Activated CD4-positive, alpha-beta T cell treated with anti-CD3 and anti-CD28 coated beads, Interleukin-2, amount 50 U/mL, for 4 hours (primary cell): Measurements from ENCODE around the gene KRT10.

ENCODE experiments used
- DNase-seq, 2 experiments: peaks; one replicate each; pipeline ENCODE4 v3.0.0-alpha.2; 2020

Gene KRT10

DNA sequence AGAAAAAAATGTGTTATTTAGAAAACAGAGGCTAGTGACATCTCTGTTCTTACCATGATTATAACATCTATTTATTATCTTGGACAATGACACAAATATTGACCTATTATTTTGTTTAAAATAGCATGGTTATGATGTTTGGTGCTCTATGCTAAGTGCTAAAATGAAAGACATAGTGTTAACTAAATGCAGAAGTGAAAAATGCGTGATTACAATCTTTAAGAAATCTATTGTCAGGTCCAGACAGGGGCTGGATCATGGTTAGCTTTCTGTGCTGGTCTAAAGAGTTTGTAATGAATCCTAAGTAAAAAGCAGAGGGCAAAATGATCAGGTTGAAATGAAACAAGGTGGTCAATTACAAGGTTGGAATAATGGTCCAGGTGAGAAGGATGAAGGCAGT lies 22.0 kb downstream of the KRT10 start:
- no peak for DNase-seq

DNA sequence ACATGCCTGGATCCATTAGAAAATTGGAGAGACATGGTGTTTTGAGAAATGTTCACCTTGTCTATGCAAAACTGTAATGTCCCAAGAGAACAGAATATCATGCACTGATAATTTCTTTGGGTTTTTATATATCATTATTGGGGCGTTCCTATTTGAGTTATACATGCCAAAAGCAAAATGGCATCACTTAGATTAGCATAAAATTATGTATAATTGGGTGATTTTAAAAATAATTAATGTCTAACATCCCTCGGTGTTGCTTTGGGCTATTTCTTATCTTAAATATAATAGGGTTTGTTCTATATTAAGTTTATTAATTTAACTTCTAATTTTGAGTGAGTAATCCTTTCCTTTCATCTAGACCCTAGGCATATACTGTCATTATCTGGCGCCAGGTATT lies 22.6 kb downstream of the KRT10 start, which contains the start of gene KRT28:
KRT28 (minus strand) TSS at position 101 of the 400 bp plus-strand sequence; CDS start at position 35, 66 bp downstream.
- no peak for DNase-seq

DNA sequence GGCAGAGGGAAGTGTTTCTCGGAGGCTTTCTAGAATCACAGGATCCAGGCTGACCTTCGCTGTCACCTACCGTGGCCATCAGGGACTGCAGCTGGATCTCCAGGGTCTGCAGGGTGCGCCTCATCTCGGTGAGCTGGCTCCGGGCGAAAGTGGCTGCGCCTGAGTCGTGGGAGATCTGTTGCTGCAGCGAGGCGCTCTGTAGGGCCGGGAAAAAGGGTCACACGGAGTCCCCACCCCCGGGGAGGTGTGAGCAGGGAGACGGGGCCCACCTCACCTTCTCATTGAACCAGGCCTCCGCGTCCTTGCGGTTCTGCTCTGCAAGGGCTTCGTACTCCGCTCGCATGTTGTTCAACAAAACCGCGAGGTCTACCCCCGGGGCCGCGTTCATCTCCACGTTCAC lies 25.6 kb downstream of the KRT10 start:
- DNase-seq = no peak

DNA sequence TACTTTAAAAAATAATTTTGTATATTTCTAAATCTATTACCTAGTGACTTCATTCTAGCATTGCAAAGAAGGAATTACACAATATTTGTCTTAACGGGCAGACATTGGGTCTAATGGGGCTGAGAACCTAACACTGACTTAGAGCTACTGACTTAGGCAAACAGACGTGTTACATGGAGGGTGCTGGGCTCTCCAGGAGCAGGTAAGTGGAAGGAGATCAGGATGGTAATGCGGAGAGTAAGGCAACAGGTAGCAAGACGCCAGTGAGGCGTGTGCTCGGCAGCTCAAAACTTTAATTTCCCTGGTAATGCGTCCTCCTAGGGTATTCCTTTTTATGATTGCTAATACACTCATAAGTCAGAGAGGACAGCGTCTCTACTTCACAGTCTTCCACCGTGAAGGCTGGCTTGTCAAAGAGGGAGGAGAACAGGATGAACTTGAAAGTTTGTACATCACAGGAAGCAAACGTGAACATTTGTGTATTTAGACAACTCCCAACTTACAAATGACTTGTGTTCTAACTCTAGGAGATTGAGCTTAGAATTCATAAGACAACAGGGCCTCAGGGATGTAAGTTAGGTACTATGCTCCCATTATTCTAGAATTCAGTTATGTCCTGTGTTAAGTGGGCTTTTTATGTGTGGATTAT lies 27.3 kb downstream of the KRT10 start:
- no peak for DNase-seq

DNA sequence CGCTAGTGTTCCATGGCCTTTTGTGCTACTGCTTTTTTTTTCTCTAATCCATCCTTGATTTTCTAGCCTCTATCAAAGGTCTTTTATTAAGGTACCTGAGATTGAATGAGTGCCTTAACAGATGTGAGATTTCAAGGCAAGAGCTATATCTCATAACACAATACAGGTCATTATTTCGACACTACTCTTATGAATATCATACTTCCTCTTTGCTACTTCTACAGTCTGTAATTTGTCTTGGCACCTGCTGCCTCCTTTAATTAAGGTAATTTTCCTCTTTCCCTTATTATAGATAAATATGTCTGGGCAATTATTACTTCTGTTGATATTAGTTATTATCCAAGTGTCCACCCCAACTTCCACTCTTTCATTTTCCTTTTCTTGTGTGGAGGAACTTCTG lies 27.9 kb downstream of the KRT10 start:
- no peak for DNase-seq

DNA sequence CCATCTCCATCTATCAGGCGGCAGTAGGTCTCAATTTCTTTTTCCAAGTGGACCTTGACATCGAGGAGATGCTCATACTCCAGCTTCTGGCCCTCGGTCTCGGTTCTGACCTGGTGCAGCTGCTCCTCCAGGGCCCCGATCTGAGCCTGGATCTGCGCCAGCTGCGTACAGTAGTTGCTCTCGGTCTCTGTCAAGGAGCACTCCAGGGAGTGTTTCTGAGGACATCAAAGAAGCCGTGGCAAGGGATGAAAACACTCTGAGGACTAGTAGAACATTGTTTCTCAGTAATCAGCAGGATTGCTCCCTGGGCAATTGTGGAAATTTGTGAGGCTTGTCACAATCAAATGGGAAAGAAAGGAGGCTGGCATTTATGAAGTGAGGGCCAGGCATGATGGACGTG lies 28.6 kb downstream of the KRT10 start:
- DNase-seq = no peak

DNA sequence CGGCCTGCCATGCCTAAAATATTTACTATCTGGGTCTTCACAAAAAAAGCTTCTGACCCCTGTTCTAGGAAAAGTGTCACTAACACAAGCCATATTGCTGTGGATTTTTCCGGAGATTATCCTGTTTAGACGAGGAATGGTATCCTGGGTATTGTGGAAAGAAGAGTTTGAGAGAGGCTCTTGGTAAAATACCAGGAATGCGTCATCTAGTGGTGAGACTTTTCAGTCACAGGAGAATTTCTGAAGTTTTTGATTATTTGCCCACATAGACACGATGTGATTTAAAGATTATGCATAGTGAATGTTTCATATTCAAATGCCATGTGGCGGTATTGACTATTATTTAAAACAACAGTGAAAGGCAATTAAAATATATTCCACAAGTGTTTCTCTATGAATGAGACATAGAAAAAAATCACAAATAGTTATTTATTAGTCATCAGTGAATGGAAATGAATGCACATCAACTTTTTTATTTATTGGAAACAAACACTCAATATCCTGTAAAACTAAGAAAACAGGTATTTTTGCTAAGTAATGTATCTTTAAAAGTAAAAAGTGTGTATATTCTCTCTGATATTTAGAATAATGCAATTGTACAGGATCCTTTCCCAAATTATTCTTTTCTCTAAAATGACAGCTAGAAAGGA lies 30.5 kb downstream of the KRT10 start:
- DNase-seq = no peak

DNA sequence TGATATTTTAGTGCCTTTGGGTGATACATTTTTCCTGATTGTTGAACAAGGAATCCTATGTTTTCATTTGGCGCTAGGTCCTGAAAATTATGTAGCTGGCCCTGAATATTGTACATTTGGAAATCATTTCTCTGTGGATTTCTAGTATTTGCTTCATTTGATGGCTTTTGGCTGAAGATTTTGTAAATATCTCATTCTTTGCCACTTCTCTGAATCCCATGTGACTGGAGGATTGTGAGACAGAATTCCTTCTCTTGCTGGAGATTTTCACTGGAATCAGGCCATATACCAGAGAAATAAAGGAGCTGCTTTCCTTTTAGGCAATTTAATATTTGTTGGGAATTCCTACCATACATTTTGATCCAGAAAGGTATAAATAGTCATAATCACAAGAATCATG lies 31.3 kb downstream of the KRT10 start:
- no peak for DNase-seq

DNA sequence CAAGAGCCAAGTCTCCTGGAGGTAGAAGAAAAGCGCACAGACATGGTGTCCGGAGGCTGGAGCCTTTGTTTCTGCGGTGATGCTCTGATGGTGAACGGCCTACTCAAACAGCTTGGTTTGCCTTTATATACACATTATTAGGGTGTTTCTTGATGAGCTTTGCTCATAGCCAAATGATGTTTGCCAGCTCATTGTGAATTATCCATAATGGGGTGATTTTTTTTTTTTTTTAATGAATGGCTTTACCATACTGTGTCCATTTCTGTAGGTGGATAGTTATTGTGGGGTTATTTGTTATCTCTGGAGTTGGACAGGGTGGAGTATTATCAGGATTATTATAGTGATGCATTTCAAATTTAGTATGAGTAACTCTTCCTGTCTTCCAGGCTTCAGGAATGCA lies 40.0 kb downstream of the KRT10 start, which contains the start of gene KRT27:
KRT27 (minus strand) TSS at position 101 of the 400 bp plus-strand sequence; CDS start at position 44, 57 bp downstream.
- no peak for DNase-seq

DNA sequence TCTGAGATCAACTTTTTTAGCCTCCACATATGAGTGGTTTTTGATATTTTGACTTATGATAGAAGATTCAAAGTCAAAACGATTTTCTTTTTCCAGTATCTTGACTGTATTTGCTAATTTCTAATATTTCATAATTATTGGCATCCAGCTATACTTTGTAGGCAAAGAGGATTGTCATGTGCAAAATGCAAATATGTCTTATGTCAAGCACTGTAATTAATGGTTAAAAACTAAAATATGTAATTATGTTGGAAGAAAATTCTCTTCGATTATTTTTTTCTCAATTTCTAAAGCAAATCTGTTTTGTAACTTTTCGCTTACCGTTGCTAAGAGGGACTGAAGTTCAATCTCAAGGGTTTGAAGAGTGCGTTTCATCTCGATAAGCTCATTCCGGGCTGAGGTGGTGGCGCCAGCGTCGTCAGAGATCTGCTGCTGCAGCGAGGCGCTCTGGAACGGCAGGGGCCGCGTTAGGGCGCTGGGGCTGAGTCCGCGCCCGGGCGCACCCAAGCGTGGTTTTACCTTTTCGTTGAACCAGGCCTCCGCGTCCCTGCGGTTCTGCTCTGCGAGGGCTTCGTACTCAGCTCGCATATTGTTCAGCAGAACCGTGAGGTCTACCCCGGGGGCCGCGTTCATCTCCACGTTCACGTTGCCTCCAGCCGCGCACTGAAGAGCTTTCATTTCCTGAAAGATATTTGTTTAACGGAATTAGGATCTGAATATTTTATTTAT lies 43.1 kb downstream of the KRT10 start:
- peak in 1 of 2 experiments; percentile 5 for DNase-seq

DNA sequence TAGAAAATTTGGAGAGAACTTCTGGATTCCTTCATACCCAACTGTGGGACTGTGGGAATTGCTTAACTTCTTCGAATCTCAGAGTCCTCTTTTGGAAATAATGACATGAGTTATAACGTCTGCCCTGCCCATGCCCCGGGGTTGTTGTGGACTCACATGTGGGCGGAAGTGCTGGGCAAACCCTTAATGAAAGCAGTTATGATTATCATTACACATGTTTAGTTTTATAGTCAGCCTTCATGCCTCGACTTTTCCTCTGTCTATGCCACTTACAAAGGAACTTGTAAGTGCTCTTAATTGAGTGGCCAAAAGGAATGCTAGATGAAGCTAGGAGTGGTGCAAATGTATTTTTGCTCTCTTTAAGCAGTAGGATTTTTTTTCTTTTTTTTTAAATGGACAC lies 44.0 kb downstream of the KRT10 start:
- DNase-seq = no peak

DNA sequence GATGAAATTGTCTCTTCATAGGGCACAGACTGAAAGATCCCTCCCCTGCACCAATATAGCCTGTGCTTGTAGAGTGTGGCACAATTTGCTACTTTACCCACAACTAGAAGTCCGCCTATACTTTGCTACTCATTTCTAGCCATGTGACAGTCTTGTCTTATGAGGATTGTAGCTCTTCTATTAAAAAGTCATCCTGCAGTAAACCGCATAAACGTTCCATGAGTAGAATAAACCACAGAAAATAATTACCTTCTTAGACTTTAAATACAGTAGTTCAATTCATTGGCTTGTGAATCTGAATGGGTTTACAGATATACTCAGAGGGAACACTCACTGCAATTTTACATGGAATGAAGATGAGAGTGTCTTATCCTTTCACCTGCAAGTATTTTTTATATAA lies 44.4 kb downstream of the KRT10 start:
- no peak for DNase-seq

DNA sequence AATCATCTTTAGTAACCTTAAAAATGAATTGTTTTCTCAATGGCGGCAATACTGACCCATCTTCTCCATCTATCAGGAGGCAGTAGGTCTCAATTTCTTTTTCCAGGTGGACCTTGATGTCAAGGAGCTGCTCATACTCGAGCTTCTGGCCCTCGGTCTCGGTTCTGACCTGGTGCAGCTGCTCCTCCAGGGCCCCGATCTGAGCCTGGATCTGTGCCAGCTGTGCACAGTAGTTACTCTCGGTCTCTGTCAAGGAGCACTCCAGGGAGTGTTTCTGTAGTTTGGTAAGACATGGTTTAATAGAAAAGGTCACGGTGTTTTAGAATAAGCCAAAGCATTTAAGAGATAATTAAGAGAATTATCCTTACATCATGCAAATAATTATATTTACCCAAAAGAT lies 45.0 kb downstream of the KRT10 start:
- no peak for DNase-seq

DNA sequence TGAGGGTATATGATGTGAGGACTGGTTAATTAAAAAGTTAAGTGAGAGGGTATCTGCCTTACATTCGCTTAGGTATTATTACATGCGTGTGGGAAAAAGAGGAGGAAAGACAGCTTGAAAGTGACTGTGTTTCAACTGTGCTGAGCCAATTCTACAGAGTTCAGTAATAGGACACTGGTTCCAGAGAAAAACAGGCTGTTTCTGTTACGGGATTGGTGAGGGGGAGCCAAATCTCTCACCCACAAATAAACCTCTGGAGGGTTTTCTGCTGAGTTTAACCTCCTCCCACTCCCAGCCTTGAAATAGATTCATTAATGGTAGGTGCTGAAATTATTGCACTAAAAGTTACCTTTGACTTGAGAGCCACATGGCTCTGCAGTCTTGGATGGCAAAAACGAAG lies 46.5 kb downstream of the KRT10 start:
- no peak for DNase-seq

DNA sequence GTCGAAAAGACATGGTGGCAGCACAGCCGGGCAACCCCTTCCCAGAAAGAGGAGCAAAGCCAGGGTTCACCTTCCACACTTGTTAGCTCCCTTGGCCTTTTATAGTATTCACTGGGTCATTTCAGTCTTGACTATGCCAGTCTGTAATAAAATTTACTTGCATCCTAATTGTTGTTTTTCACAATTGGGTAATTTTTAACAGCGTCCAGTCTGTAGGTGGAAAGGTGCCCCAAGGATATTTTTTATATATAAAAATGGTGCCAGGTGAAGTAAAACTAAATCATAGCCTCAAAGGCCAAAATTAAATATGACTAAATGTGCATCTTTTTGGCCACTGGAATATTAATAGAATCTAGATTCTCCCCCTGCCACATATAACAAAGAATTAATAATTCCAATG lies 50.3 kb downstream of the KRT10 start, which contains the start of gene KRT26:
KRT26 (minus strand) TSS at position 101 of the 400 bp plus-strand sequence; CDS start at position 13, 88 bp downstream.
- DNase-seq = no peak
